ENCODE results near the gene PUS7L. TPM values are rescaled to one million over a fixed set of nuclear protein-coding genes. Genes with fewer than 3 reads are reported as not detected.

PUS7L gene
- total and polyA plus RNA-seq, 2 of the 13 experiments (the other 11 are each of a cell fraction or from before 2014, with no cell fraction given) = 6.5 to 37.6 TPM

DNA sequence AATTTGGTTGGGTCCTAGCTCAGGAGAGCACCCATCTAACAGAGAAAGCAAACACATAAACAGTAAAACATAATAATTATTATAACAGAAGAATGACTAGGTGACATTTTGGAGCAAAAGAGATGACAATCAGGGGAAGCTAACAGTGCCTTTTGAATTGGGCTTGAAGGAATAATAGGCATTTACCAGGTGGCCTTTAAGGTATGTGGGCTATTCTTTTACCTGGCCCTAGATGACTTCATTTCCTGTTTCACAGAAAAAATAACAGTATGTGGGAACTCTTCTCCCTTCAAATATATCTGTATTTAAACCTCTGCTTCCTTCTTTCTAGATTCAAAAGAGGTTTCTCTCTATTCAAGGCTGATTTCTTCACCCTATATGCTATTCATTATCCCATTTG, 4.0 kb upstream of the PUS7L start:
- Histone ChIP-seq H2AFZ (ENCODE audit: low read length) (no peak overlapping the region), H3K4me2 (ENCODE audit: low read depth, low read length) (no peak overlapping the region), H3K9me3 (ENCODE audit: low read length) (no peaks in the 10 kb centered on the region), H3K4me3 (replicated peaks in 1 of 3; ENCODE audit: insufficient read depth in 1 of 3, low read depth in 2 of 3, low read length in 3 of 3) (no peak overlapping the region), H4K20me1 (ENCODE audit: insufficient read depth, low read length) (no peaks in the 10 kb centered on the region), H3K27ac (ENCODE audit: extremely low read length, insufficient read depth, low read length) (no peak overlapping the region), H3K27me3 (ENCODE audit: control insufficient read depth in 1 of 2, insufficient read depth in 2 of 2, low read length in 2 of 2) (no peaks in the 10 kb centered on the region; a peak in 1 of 5 replicates), H3K9ac (ENCODE audit: insufficient read depth, low read depth, low read length) (no peak overlapping the region), H3K4me1 (ENCODE audit: insufficient read depth, low read length) (peaks cover 27% of the 10 kb centered on the region), H3K36me3 (replicated peaks in 1 of 2; ENCODE audit: control insufficient read depth in 1 of 2, insufficient read depth in 2 of 2, low read length in 2 of 2) (no peaks in the 10 kb centered on the region), H3K79me2 (ENCODE audit: insufficient read depth, low read length) (peaks cover 8% of the 10 kb centered on the region)
- POLR2A ChIA-PET = no interaction called here
- no peak for TF ChIP-seq FOXJ3 (CRISPR knock-in tag; IDR thresholded peaks at IDR 0.05; ENCODE audit: borderline replicate concordance)
- CTCF ChIA-PET (ENCODE audit: low intra/inter-chr PET ratio, low total read pairs) = no interaction called here
- ATAC-seq = no peak
- in situ Hi-C loops (cut with HindIII; ENCODE audit: extremely low pct_ligation_motif_present, low pct_unique_long_range_greater_than_20kb) (no loop called here), intact Hi-C loops (cut with micrococcal nuclease; ENCODE audit: unreplicated experiment) (no loop called here)
- FAIRE-seq = no peak
- no peak for DNase-seq (ENCODE audit: low spot score)
- BruUV-seq (replicated peaks) = no TSS peak

GRCh38 chr12:43761500-43761899, 2.9 kb upstream of the PUS7L start:
- no peak for ATAC-seq
- H4K20me1 ChIP-seq (ENCODE audit: insufficient read depth, low read length) = no peaks in the 10 kb centered on the region
- POLR2A ChIA-PET = no interaction called here
- H3K27me3 ChIP-seq (ENCODE audit: control insufficient read depth in 1 of 2, insufficient read depth in 2 of 2, low read length in 2 of 2) = no peaks in the 10 kb centered on the region; a peak in 1 of 5 replicates
- CTCF ChIA-PET (ENCODE audit: low intra/inter-chr PET ratio, low total read pairs) = no interaction called here
- intact Hi-C loops (cut with micrococcal nuclease; ENCODE audit: unreplicated experiment) = no loop called here
- no TSS peak for BruUV-seq (replicated peaks)
- peaks cover 13% of the 10 kb centered on the region for H3K79me2 ChIP-seq (ENCODE audit: insufficient read depth, low read length)
- H3K4me2 ChIP-seq (ENCODE audit: low read depth, low read length) = no peak overlapping the region
- no peaks in the 10 kb centered on the region for H3K9me3 ChIP-seq (ENCODE audit: low read length)
- no peak for FAIRE-seq
- TF ChIP-seq SUZ12 (IDR thresholded peaks at IDR 0.05; ENCODE audit: low read depth, low read length) = no peak
- H3K4me3 ChIP-seq (replicated peaks in 1 of 3; ENCODE audit: insufficient read depth in 1 of 3, low read depth in 2 of 3, low read length in 3 of 3) = no peak overlapping the region
- DNase-seq (ENCODE audit: low spot score) = no peak
- no peak overlapping the region for H3K27ac ChIP-seq (ENCODE audit: extremely low read length, insufficient read depth, low read length)
- in situ Hi-C loops (cut with HindIII; ENCODE audit: extremely low pct_ligation_motif_present, low pct_unique_long_range_greater_than_20kb) = no loop called here
- H2AFZ ChIP-seq (ENCODE audit: low read length) = no peak overlapping the region
- H3K4me1 ChIP-seq (ENCODE audit: insufficient read depth, low read length) = peaks cover 38% of the 10 kb centered on the region
- H3K36me3 ChIP-seq (replicated peaks in 1 of 2; ENCODE audit: control insufficient read depth in 1 of 2, insufficient read depth in 2 of 2, low read length in 2 of 2) = no peaks in the 10 kb centered on the region
- no peak overlapping the region for H3K9ac ChIP-seq (ENCODE audit: insufficient read depth, low read depth, low read length)

DNA sequence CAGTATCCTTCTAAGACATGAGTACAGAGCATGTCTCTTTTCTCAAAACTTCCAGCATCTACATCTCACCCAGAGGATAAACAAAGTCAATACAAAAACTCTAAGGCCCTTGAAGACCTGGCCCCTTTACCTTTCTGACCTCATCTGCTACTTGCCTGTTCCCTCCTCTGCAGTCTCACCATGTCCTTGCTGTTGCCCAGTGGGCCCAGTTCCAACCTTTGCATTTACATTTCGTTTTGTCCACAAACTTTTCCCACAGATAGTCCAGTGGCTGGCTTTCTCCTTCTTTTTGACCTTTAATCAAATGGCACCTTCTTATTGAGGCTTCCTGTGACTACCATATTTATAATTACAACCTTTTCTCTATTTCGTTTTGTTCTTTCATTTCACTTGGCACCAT, 1.8 kb upstream of the PUS7L start:
- H3K36me3 ChIP-seq (replicated peaks in 1 of 2; ENCODE audit: control insufficient read depth in 1 of 2, insufficient read depth in 2 of 2, low read length in 2 of 2) = no peaks in the 10 kb centered on the region
- BruUV-seq (replicated peaks) = no TSS peak
- H3K9me3 ChIP-seq (ENCODE audit: low read length) = no peaks in the 10 kb centered on the region
- H3K9ac ChIP-seq (ENCODE audit: insufficient read depth, low read depth, low read length) = no peak overlapping the region
- no peak overlapping the region for H3K27ac ChIP-seq (ENCODE audit: extremely low read length, insufficient read depth, low read length)
- H3K4me2 ChIP-seq (ENCODE audit: low read depth, low read length) = peak overlapping the region; percentile 82
- FAIRE-seq = no peak
- peak overlapping the region in 1 of 3 experiments; percentile 84; a peak in 1 of 6 replicates for H3K4me3 ChIP-seq (replicated peaks in 1 of 3; ENCODE audit: insufficient read depth in 1 of 3, low read depth in 2 of 3, low read length in 3 of 3)
- POLR2A ChIA-PET = no interaction called here
- in situ Hi-C loops (cut with HindIII; ENCODE audit: extremely low pct_ligation_motif_present, low pct_unique_long_range_greater_than_20kb) = no loop called here
- no peak overlapping the region for H2AFZ ChIP-seq (ENCODE audit: low read length)
- no peak for ATAC-seq
- DNase-seq (ENCODE audit: low spot score) = no peak
- H3K27me3 ChIP-seq (ENCODE audit: control insufficient read depth in 1 of 2, insufficient read depth in 2 of 2, low read length in 2 of 2) = no peaks in the 10 kb centered on the region; a peak in 1 of 5 replicates
- intact Hi-C loops (cut with micrococcal nuclease; ENCODE audit: unreplicated experiment) = no loop called here
- CTCF ChIA-PET (ENCODE audit: low intra/inter-chr PET ratio, low total read pairs) = no interaction called here
- peaks cover 15% of the 10 kb centered on the region for H3K79me2 ChIP-seq (ENCODE audit: insufficient read depth, low read length)
- H3K4me1 ChIP-seq (ENCODE audit: insufficient read depth, low read length) = peaks cover 48% of the 10 kb centered on the region
- 84% methylated on average over 2 of the region's 2 CpGs for WGBS (ENCODE audit: low lambda C conversion rate)
- no peaks in the 10 kb centered on the region for H4K20me1 ChIP-seq (ENCODE audit: insufficient read depth, low read length)
- TF ChIP-seq ZNF30 (CRISPR knock-in tag; IDR thresholded peaks at IDR 0.05) (no peak), NFE2L1 (CRISPR knock-in tag; IDR thresholded peaks at IDR 0.05; ENCODE audit: borderline replicate concordance) (no peak), PREB (CRISPR knock-in tag; IDR thresholded peaks at IDR 0.05) (no peak), PHF8 (CRISPR knock-in tag; IDR thresholded peaks at IDR 0.05) (no peak), ZNF841 (CRISPR knock-in tag; IDR thresholded peaks at IDR 0.05; ENCODE audit: borderline replicate concordance) (no peak)

All from HepG2 (cell line).